CD4-positive, alpha-beta T cell treated with Interleukin-1 beta for 1 hour (primary cell): ENCODE data around the gene ZNF317.
"Not testable (repeated sequence)": the region's sequence is repeated elsewhere in the genome, so short reads cannot be mapped to it uniquely, and the experiment has no call there.

Source experiments
- DNase-seq, 2 donors: peaks; one replicate each; pipeline ENCODE4 v3.0.0-alpha.2; 2020 to 2022

Gene ZNF317

DNA sequence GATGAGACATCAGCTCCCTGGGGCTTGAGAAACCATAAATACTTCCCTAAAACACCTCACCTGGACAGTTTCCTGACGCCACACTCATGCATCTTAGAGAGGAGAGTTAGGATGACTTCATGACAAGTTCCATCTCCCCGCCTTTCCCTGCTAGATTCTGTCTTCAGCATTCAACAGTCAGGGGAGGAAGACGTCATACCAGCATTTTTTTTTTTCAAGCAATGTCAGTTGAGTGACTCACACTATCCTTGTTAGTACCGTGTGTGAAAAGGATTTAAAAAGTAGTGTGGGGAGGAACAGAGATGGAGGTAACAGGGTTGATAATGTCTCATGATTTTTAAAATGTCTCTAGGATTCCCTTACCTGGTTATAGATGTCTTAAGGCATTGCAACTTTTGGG, 38.7 kb downstream of the ZNF317 start, which contains the start of gene OR7D2:
Gene OR7D2, plus strand, starts transcription at position 79 of the 400 bp plus-strand sequence. CDS start 6,803 bp downstream, outside the sequence.
- no peak for DNase-seq

DNA sequence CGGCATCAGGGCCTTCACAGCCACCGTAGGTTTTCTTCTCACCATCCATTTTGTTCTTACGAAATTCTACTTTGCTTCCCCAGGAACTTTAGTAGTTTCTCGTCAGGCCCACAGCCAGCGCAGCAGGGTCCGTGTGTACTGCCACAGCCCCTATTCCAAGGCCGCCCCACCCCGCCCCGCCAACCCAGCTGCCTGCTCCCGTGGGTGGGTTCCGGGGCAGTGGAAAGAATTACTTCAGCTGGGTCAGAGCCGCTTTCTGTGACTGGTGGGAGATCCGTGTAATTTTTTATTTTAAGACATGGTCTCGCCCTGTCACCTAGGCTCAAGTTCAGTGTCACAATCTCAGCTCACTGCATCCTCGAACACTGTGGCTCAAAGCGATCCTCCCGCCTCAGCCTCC, 42.8 kb downstream of the ZNF317 start:
- no peak for DNase-seq

DNA sequence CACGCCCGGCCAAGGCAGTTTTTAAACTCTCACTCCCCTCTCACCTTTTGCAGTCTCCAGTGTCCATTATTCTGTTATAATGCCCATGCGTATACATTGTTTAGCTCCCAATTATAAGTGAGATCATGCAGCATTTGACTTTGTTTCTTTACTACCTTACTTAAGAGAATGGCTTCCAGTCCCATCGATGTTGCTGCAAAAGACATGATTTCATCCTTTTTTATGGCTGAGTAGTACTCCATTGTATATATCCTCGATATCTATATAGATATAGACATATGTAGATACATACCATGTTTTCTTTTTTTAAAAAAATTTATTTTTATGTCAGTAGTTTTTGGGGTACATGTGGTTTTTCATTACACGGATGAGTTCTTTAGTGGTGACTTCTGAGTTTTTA, 47.0 kb downstream of the ZNF317 start:
- no peak for DNase-seq

DNA sequence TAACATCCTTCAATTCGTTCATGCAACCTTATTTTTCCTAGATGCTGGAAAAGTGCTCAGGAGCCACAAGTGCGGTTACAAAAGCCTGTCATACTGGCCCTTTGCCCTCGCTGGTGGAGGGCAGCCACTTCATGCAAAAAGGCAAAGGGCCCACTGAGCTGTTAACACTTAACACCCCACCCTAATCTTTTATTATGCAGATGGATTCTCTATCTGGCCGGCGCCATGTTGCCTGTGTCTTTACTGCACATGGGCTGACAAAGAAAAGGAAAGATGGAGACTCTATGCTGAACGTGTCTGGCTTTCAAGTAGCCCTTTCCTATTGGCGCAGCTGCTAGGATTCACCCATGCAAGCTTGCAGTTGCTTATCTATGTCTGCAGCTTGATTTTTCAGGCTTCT, 49.3 kb downstream of the ZNF317 start:
- DNase-seq: no peak

DNA sequence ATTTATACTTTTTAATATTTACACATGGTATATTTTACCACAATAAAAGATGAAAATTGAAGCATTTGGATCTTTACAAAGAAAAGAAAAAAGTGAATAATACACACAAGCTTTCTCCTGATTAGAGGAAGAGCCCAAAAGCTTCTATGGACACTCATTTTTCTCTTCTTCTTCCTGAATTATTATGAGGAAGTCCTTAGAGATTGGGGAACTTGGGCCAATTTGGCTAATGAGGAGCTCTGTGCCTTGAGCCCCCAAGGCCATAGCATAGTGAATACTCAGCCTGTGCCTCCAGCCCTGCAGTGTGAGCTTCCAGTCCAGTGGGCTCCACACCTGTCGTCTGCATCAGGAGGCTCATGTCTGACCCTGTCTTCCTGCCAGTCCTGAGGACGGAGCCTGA, 57.8 kb downstream of the ZNF317 start:
- DNase-seq: not testable (repeated sequence)

DNA sequence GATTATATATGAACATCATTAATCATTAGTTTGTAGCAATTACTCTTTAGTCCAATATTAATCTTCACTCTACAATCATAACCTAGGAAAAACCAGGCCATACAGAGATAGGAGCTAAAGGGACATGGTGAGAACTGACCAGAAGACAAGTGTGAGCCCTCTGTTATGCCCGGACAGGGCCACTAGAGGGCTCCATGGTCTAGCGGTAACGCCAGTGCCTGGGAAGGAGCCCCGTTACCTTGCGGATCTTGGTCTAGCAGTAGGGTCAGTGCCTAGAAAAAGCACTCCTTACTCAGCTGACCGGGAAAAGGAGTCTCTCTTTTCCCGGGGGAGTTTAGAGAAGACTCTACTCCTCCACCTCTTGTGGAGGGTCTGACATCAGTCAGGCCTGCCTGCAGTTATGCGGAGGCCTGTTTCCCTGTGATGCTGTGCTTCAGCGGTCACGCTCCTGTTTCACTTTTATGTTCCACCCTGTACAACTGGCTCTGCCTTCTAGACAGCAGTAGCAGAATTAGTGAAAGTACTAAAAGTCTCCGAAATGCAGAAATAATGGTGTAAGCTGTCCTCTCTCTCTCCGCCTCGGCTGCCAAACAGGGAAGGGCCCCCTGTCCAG, 65.4 kb downstream of the ZNF317 start:
- DNase-seq: peak; percentile 65 to 66
